CD4-positive, alpha-beta T cell treated with Interleukin-21 for 1 hour (primary cell): ENCODE data around the gene LPAR2.

ENCODE experiments used
- DNase-seq: peaks from one replicate; pipeline ENCODE4 v3.0.0-alpha.2; 2020

LPAR2 gene

GRCh38 chr19:19592690-19593089 lies 35.3 kb downstream of the LPAR2 start:
- DNase-seq, result no peak

GRCh38 chr19:19591133-19591825 lies 36.7 kb downstream of the LPAR2 start:
- peak; percentile 84 for DNase-seq

- DNase-seq, result no peak
Measured at GRCh38 chr19:19588546-19588945, 39.5 kb downstream of the LPAR2 start.

- DNase-seq, result no peak
Measured at GRCh38 chr19:19587771-19588170, 40.2 kb downstream of the LPAR2 start.

GRCh38 chr19:19584356-19584755 lies 43.7 kb downstream of the LPAR2 start:
- DNase-seq, result no peak

GRCh38 chr19:19582471-19582870 lies 45.5 kb downstream of the LPAR2 start:
- DNase-seq, result no peak

GRCh38 chr19:19581391-19581790 lies 46.6 kb downstream of the LPAR2 start:
- no peak for DNase-seq

GRCh38 chr19:19580418-19580817 lies 47.6 kb downstream of the LPAR2 start:
- no peak for DNase-seq

- no peak for DNase-seq
Measured at GRCh38 chr19:19579533-19580361, 48.3 kb downstream of the LPAR2 start.

GRCh38 chr19:19578252-19578651 lies 49.8 kb downstream of the LPAR2 start:
- no peak for DNase-seq

GRCh38 chr19:19575411-19575810 lies 52.6 kb downstream of the LPAR2 start:
- no peak for DNase-seq
